Subcutaneous abdominal adipose tissue (tissue), 5 donors: ENCODE measurements around the gene GRPEL1.
"Not testable (repeated sequence)": the region's sequence is repeated elsewhere in the genome, so short reads cannot be mapped to it uniquely, and the experiment has no call there.

ENCODE experiments used
- H3K27ac ChIP-seq: one replicate; pipeline ENCODE4 v1.7.0; 2013; ENCODE audit warnings: low read depth, mild to moderate bottlenecking, inconsistent platforms, low read length, moderate library complexity
- H3K27me3 ChIP-seq, 5 donors: one replicate each; pipeline ENCODE4 v1.7.0; 2013; ENCODE audit warnings: low read length in 5 of 5, inconsistent platforms in 1 of 5; ENCODE audit not compliant: control insufficient read depth in 5 of 5, insufficient read depth in 4 of 5
- H3K36me3 ChIP-seq, 5 donors: one replicate each; pipeline ENCODE4 v1.7.0; 2013; ENCODE audit warnings: low read length in 5 of 5; ENCODE audit not compliant: control insufficient read depth in 5 of 5, insufficient read depth in 5 of 5
- H3K4me1 ChIP-seq, 5 donors: one replicate each; pipeline ENCODE4 v1.7.0; 2013; ENCODE audit warnings: low read length in 5 of 5, mild to moderate bottlenecking in 3 of 5, moderate library complexity in 1 of 5; ENCODE audit not compliant: control insufficient read depth in 5 of 5, insufficient read depth in 5 of 5
- H3K4me3 ChIP-seq, 5 donors: one replicate each; pipeline ENCODE4 v1.7.0; 2013; ENCODE audit warnings: low read length in 5 of 5, low read depth in 1 of 5
- H3K9ac ChIP-seq, 5 donors: one replicate each; pipeline ENCODE4 v1.7.0; 2013; ENCODE audit warnings: low read length in 5 of 5, mild to moderate bottlenecking in 4 of 5, moderate library complexity in 3 of 5
- H3K9me3 ChIP-seq, 5 donors: one replicate each; pipeline ENCODE4 v1.7.0; 2013; ENCODE audit warnings: low read length in 5 of 5; ENCODE audit not compliant: control insufficient read depth in 5 of 5
- donor health status: healthy.
- donor health status: healthy.
- donor health status: healthy.
- donor health status: healthy.
- donor health status: healthy.

Gene GRPEL1

DNA sequence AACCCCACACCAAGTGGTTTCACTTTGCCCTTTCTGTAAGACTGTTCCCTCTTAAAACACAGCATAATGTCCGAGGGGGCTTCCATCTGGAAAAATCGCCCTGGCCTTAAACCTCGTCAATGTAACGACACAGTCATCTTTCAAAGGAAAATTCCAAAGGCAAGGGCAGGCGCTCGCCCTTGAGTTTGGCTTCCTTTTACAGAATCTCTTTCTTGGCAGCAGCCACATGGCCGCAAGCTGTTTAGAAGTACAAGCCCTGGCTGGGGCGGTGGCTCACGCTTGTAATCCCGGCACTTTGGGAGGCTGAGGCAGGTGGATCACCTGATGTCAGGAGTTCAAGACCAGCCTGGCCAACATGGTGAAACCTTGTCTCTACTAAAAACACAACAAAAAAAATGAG lies 27.1 kb upstream of the GRPEL1 start:
- Histone ChIP-seq H3K36me3 (no peaks in the 10 kb centered on the region), H3K9me3 (no peaks in the 10 kb centered on the region), H3K27ac (no peak overlapping the region), H3K4me1 (no peaks in the 10 kb centered on the region), H3K27me3 (peaks cover 0 to 5% (median 0%) of the 10 kb centered on the region in 5 donors), H3K9ac (no peak overlapping the region), H3K4me3 (no peak overlapping the region)

DNA sequence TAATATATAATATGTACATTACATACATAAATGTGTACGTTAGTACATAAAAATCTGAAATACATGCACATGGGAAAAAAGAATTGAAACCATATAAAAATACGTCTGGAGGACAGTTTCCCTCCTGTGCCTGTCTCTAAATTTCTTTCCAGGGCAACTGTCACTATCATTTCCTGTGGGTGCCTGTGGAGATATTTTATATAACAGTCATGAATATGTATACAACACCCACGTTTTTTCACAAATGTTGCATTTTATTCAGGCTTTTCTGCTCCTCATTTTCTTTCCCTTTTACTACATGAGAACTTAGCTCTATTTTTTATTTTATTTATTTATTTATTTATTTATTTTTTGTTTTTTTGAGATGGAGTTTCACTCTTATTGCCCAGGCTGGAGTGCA lies 24.2 kb upstream of the GRPEL1 start:
- Histone ChIP-seq H3K4me3 (no peak overlapping the region), H3K9ac (no peak overlapping the region), H3K9me3 (peaks cover 0 to 2% (median 0%) of the 10 kb centered on the region in 5 donors), H3K4me1 (no peaks in the 10 kb centered on the region), H3K27me3 (peaks cover 0 to 5% (median 0%) of the 10 kb centered on the region in 5 donors), H3K36me3 (no peaks in the 10 kb centered on the region), H3K27ac (no peak overlapping the region)

DNA sequence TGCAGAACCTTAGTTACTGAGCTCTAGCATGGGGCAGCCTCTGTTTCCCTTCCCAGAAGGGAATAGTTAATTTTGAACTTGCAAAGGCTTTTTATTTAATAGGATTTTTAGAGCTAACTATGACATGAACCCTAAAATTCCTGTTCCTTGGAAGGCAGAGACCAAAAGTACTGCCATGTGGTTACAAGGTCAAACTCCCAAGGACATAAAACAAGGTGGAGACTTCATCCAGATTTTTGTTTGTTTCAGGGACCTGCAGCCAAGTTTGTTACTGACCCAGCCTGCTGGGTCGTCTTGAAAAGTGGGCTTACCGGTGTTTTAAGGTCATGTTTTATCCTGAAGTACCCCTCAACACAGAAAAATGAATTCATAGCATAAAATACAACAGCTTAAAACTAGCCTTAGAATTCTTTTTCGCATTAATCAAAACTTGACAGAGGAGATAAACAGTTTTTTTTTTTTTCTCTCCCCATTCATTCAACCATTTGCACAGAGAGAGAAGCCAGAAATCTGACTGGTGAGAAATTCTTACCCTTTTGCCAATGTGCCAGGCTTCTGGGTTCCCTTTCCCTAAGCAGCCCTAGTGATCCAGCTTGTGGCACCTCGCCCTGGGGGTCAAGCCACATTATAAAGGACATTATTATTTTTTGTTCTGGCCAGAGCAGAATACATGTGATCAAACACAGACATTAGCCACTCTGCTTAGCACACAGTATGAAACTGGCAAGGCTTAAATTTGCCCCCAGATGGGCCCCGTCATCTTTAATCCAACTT lies 21.5 kb upstream of the GRPEL1 start:
- no peaks in the 10 kb centered on the region for H3K36me3 ChIP-seq
- H3K9ac ChIP-seq = no peak overlapping the region
- no peak overlapping the region for H3K4me3 ChIP-seq
- no peak overlapping the region for H3K27ac ChIP-seq
- H3K27me3 ChIP-seq = peaks cover 0 to 6% (median 2%) of the 10 kb centered on the region in 5 donors
- H3K4me1 ChIP-seq = no peaks in the 10 kb centered on the region
- peaks cover 0 to 4% (median 0%) of the 10 kb centered on the region in 5 donors for H3K9me3 ChIP-seq

DNA sequence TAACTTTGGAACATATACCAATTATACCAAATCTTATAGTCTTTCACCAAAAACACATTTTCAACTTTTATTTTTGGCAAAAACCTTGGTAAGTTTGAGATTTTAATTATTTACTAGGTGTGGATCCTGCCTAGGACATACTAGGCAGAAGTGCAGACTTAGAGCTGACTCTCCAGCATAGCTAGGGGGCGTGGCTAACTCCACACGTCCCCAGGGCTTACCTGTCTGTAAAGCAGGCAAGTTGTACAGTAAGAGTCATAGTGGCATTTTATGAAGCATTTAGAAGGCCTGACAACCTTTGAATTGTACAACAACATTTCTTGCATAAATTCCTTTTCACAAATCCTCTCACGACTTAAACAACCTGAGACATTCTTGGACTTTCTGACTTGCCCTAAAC lies 19.2 kb upstream of the GRPEL1 start:
- Histone ChIP-seq H3K9me3 (peaks cover 0 to 4% (median 0%) of the 10 kb centered on the region in 5 donors), H3K36me3 (no peaks in the 10 kb centered on the region), H3K27ac (no peak overlapping the region), H3K27me3 (peaks cover 2 to 18% (median 11%) of the 10 kb centered on the region in 5 donors), H3K4me1 (no peaks in the 10 kb centered on the region), H3K9ac (no peak overlapping the region), H3K4me3 (no peak overlapping the region)

DNA sequence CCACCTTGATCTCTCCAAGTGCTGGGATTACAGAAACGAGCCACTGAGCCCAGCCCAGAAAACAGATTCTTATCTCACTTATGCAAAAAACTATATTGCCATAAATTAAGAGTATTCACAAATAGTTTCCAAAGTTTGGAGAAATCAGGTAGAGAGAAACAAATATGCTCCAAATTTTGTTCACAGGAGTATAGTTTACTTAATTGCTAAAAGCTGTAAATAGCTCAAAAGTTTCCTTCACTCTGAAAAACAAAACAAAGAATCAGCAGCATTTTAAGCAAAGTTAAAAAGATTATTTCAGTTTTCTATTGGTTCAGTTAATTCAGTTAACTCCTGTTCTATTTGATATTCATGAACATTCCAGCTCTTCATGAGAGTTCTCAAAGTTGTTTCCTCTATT lies 18.5 kb upstream of the GRPEL1 start:
- Histone ChIP-seq H3K27ac (no peak overlapping the region), H3K4me3 (no peak overlapping the region), H3K4me1 (no peaks in the 10 kb centered on the region), H3K27me3 (peaks cover 2 to 18% (median 11%) of the 10 kb centered on the region in 5 donors), H3K36me3 (no peaks in the 10 kb centered on the region), H3K9me3 (peaks cover 0 to 4% (median 0%) of the 10 kb centered on the region in 5 donors), H3K9ac (no peak overlapping the region)

DNA sequence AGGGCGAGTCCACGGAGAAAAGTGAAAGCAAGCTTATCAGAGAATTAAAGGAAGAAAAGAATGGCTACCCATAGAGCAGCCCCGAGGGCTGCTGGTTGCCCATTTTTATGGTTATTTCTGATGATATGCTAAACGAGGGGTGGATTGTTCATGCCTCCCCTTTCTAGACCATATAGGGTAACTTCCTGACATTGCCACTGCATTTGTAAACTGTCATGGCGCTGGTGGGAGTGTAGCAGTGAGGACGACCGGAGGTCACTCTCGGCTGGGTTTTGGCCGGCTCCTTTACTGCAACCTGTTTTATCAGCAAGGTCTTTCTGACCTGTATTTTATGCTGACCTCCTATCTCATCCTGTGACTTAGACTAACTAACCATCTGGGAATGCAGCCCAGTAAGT lies 16.7 kb upstream of the GRPEL1 start:
- not testable (repeated sequence) for H3K36me3 ChIP-seq, H3K27ac ChIP-seq, H3K4me1 ChIP-seq, H3K9ac ChIP-seq, H3K9me3 ChIP-seq
- Histone ChIP-seq H3K27me3 (peaks cover 2 to 18% (median 11%) of the 10 kb centered on the region in 5 donors), H3K4me3 (peak overlapping the region in 3 of 5 donors; percentile 4 to 42 (median 28))

DNA sequence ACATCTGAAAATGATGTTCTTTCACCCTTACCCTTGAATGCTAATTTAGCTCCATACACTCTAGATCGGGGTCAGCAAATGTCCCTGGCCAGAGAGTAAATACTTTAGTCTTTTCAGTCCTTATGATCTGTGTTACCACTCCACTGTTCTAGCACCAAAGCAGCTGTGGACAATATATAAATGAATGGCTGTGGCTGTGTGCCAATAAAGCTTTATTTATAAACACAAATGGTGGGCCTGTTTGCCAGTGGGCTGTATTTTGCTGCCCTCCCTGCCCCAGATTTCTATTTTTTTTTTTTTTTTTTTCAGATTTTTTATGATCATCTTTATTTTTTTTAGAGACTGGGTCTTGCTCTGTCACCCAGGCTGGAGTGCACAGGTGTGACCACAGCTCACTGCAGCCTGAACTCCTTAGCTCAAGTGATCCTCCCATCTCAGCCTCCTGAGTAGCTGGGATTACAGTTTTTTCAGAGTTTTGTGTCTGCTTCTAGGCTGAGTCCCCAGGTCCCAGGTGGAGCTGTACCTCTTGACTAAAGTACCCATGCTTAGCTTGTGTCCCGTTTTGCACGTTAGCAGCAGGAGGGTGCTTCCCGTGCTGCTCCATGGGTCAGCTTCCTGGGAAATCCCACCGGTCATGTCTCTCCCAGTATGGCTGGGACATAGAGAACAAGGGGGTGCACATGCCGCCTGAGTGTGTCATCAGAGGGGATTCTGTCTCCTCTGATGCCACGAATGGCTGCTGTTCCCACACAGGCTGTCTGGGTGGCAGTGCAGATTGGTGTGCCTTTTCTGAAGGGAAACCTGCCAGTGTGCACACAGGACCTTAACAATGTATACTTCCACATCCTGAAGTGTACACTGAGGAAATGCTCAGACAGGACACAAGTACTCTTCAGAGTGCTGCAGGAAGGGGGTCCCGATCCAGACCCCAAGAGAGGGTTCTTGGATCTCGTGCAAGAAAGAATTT lies 16.0 kb upstream of the GRPEL1 start:
- H3K36me3 ChIP-seq = no peaks in the 10 kb centered on the region
- H3K9me3 ChIP-seq = peaks cover 0 to 4% (median 0%) of the 10 kb centered on the region in 5 donors
- no peaks in the 10 kb centered on the region for H3K4me1 ChIP-seq
- no peak overlapping the region for H3K9ac ChIP-seq
- no peak overlapping the region for H3K27ac ChIP-seq
- peaks cover 2 to 18% (median 11%) of the 10 kb centered on the region in 5 donors for H3K27me3 ChIP-seq
- H3K4me3 ChIP-seq = peak overlapping the region in 3 of 5 donors; percentile 4 to 42 (median 28)

DNA sequence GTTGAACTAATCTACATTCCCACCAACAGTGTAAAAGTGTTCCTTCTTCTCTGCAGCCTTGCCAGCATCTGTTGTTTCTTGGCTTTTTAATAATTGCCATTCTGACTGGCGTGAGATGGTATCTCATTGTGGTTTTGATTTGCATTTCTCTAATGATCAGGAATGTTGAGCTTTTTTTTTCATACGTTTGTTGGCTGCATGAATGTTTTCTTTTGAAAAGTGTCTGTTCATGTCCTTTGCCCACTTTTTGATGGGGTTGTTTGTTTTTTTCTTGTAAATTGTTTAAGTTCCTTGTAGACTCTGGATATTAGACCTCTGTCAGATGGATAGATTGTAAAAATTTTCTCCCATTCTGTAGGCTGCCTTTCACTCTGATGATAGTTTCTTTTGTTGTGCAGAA lies 12.0 kb upstream of the GRPEL1 start:
- not testable (repeated sequence) for H3K36me3 ChIP-seq, H3K9ac ChIP-seq, H3K4me1 ChIP-seq, H3K9me3 ChIP-seq, H3K4me3 ChIP-seq, H3K27ac ChIP-seq
- peaks cover 2 to 18% (median 11%) of the 10 kb centered on the region in 5 donors for H3K27me3 ChIP-seq

DNA sequence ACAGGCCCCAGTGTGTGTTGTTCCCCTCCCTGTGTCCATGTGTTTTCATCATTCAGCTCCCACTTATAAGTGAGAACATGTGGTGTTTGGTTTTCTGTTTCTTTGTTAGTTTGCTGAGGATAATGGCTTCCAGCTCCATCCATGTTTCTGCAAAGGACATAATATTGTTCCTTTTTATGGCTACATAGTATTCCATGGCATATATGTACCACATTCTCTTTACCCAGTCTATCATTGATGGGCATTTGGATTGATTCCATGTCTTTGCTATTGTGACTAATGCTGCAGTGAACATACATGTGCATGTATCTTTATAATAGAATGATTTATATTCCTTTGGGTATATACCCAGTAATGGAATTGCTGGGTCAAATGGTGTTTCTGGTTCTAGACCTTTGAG lies 11.6 kb upstream of the GRPEL1 start:
- not testable (repeated sequence) for H3K9me3 ChIP-seq, H3K36me3 ChIP-seq, H3K4me1 ChIP-seq, H3K9ac ChIP-seq, H3K27ac ChIP-seq, H3K4me3 ChIP-seq
- H3K27me3 ChIP-seq = peaks cover 2 to 14% (median 11%) of the 10 kb centered on the region in 5 donors

DNA sequence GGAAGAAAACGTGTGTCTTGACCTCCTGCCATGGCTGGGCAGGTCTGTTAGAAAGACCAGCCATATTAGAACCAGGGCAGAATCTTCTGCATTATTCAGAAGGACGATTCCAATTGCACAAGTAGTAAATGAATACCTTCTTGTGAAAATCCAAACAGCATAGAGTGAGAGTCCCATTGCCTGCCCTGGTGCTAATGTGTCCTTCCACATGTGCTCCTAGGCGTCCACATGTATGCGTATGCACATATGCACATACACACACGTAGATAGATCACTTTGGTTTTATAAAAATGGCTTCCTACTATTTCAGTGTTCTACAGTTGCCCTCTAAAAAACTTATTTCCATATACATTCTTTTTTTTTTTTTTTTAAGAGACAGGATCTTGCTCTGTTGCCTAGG lies 10.2 kb upstream of the GRPEL1 start:
- H3K9ac ChIP-seq = no peak overlapping the region
- H3K36me3 ChIP-seq = no peaks in the 10 kb centered on the region
- H3K4me1 ChIP-seq = no peaks in the 10 kb centered on the region
- no peak overlapping the region for H3K4me3 ChIP-seq
- no peak overlapping the region for H3K27ac ChIP-seq
- peaks cover 0 to under 1% (median 0%) of the 10 kb centered on the region in 5 donors for H3K27me3 ChIP-seq
- H3K9me3 ChIP-seq = no peaks in the 10 kb centered on the region
